K562 (cell line): ENCODE results near the gene ABCC1. TPM values are rescaled to one million over a fixed set of nuclear protein-coding genes. Genes with fewer than 3 reads are reported as not detected.

Source experiments
- ATAC-seq: fragments of 200-7000 bp; cut with Tn5 transposase; 3 replicates; pipeline ENCODE4 v1.9.1; 2020; ENCODE audit warnings: moderate library complexity
- BruUV-seq: library from RNA; stranded (reverse); fragments of 400-500 nt; replicated peaks from 2 replicates; lab custom pipeline; 2021; lab: Mats Ljungman, UMichigan
- CTCF ChIA-PET: fragments of 300-600 bp; formaldehyde crosslinking; extraction: SDS; loops from one replicate; lab custom pipeline; 2021; ENCODE audit warnings: low intra/inter-chr PET ratio; lab: Yijun Ruan, JAX
- POLR2A ChIA-PET: fragments of 300-600, 350-650 bp; sonication (Branson Sonifier 250); formaldehyde crosslinking; extraction: SDS; loops from one replicate; lab custom pipeline; 2021; ENCODE audit warnings: antibody characterized with exemption, inconsistent platforms; lab: Yijun Ruan, JAX
- DNase-seq, 4 experiments: peaks; one replicate each; pipeline versions ENCODE4 v3.0.0 to v3.0.0-alpha.2; 2011 to 2018; ENCODE audit warnings: low spot score in 3 of 4, mixed read lengths in 3 of 4; ENCODE audit errors: extremely low read depth in 1 of 4
- FAIRE-seq: peaks from 2 replicates; lab custom pipeline; 2011; peaks lifted over from hg19 to GRCh38; lab: Jason Lieb, UNC
- H2AFZ ChIP-seq: 2 replicates; pipeline ENCODE4 v1.6.0; 2011; ENCODE audit warnings: low read depth, low read length, control low read depth, inconsistent platforms
- H3K27ac ChIP-seq: fragments of 200-600 bp; 3 replicates; pipeline ENCODE4 v1.8.0; 2011; ENCODE audit warnings: low read depth, mild to moderate bottlenecking, control low read depth, inconsistent platforms, low read length, moderate library complexity, mixed read lengths; ENCODE audit errors: extremely low read depth
- H3K27me3 ChIP-seq, 2 experiments: fragments of 300-600 bp in 1 of 2; 2 replicates in 1 of 2; 3 replicates in 1 of 2; pipeline versions ENCODE4 v1.6.0 to v1.8.0; 2011; ENCODE audit warnings: inconsistent platforms in 2 of 2, low read length in 2 of 2, mild to moderate bottlenecking in 1 of 2, mixed read lengths in 1 of 2, moderate library complexity in 1 of 2; ENCODE audit not compliant: control insufficient read depth in 2 of 2, insufficient read depth in 2 of 2
- H3K36me3 ChIP-seq: fragments of 300-600 bp; 3 replicates; pipeline ENCODE4 v1.8.0; 2011; ENCODE audit warnings: mild to moderate bottlenecking, low read length, inconsistent platforms; ENCODE audit not compliant: control insufficient read depth, insufficient read depth
- H3K4me1 ChIP-seq, 2 experiments: fragments of 200-600 bp in 1 of 2; replicated peaks in 1 of 2; 2 replicates in 1 of 2; 3 replicates in 1 of 2; pipeline versions ENCODE4 v1.5.1 to v1.8.0; 2011; ENCODE audit warnings: inconsistent platforms in 2 of 2, low read length in 2 of 2, mild to moderate bottlenecking in 1 of 2, mixed read lengths in 1 of 2, moderate library complexity in 1 of 2; ENCODE audit not compliant: control insufficient read depth in 2 of 2, insufficient read depth in 2 of 2
- H3K4me2 ChIP-seq: 2 replicates; pipeline ENCODE4 v1.6.1; 2011; ENCODE audit warnings: low read length, control low read depth, inconsistent platforms, mixed read lengths; ENCODE audit not compliant: insufficient read depth
- H3K4me3 ChIP-seq: fragments of 200-600 bp; sonication (generic), shearing (Covaris generic); 2 replicates; pipeline ENCODE4 v1.5.1; 2016; ENCODE audit warnings: control low read depth, inconsistent platforms
- H3K79me2 ChIP-seq: fragments of 200-600 bp; 3 replicates; pipeline ENCODE4 v1.8.0; 2011; ENCODE audit warnings: low read length, inconsistent platforms; ENCODE audit not compliant: control insufficient read depth, insufficient read depth
- H3K9ac ChIP-seq, 2 experiments: 2 replicates each; pipeline versions ENCODE4 v1.6.0 to v1.6.1; 2011; ENCODE audit warnings: low read depth in 2 of 2, low read length in 2 of 2, control low read depth in 1 of 2, inconsistent platforms in 1 of 2, mild to moderate bottlenecking in 1 of 2, mixed read lengths in 1 of 2; ENCODE audit not compliant: insufficient read depth in 1 of 2
- H3K9me1 ChIP-seq: one replicate; pipeline ENCODE4 v1.6.0; 2011; ENCODE audit warnings: inconsistent platforms, mild to moderate bottlenecking, low read length, moderate library complexity; ENCODE audit not compliant: control insufficient read depth, insufficient read depth
- H3K9me3 ChIP-seq: replicated peaks from 2 replicates; pipeline ENCODE4 v1.5.1; 2011; ENCODE audit warnings: low read depth, low read length, inconsistent platforms; ENCODE audit not compliant: control insufficient read depth, insufficient read depth
- H4K20me1 ChIP-seq: replicated peaks from 2 replicates; pipeline ENCODE4 v1.6.1; 2011; ENCODE audit warnings: low read length, inconsistent platforms, mixed read lengths; ENCODE audit not compliant: control insufficient read depth, insufficient read depth
- COPS2 ChIP-seq: fragments of 450-650 bp; conservative IDR thresholded peaks from 2 replicates; pipeline ENCODE4 v1.6.1; 2016; ENCODE audit warnings: mild to moderate bottlenecking, moderate library complexity
- CREBBP ChIP-seq: IDR thresholded peaks from one replicate; pipeline ENCODE4 v1.6.1; 2012; ENCODE audit warnings: low read depth, mild to moderate bottlenecking, control low read depth, inconsistent platforms, low read length
- CTCF ChIP-seq, 3 experiments: IDR thresholded peaks in 2 of 3; conservative IDR thresholded peaks in 1 of 3; 2 replicates each; pipeline ENCODE4 v1.5.1; 2011 to 2012; ENCODE audit warnings: low read length in 3 of 3, mild to moderate bottlenecking in 3 of 3, control low read depth in 2 of 3, improper control_type of control experiment in 1 of 3, inconsistent platforms in 1 of 3, low read depth in 1 of 3, mixed read lengths in 1 of 3, moderate library complexity in 1 of 3; ENCODE audit not compliant: insufficient read depth in 2 of 3
- ESRRA ChIP-seq: fragments of 450-650 bp; IDR thresholded peaks from 2 replicates; pipeline ENCODE4 v1.6.1; 2014; ENCODE audit warnings: low read depth, mild to moderate bottlenecking, moderate library complexity, borderline replicate concordance
- GMEB1 ChIP-seq: fragments of 250-450 bp; sonication (Bioruptor Pico); IDR thresholded peaks from 2 replicates; pipeline ENCODE4 v1.4.0; 2020; ENCODE audit warnings: mild to moderate bottlenecking
- HDAC6 ChIP-seq: IDR thresholded peaks from 2 replicates; pipeline ENCODE4 v1.6.1; 2012; ENCODE audit warnings: low read depth, mild to moderate bottlenecking, control low read depth, inconsistent platforms, low read length, moderate library complexity
- MAZ ChIP-seq, 2 experiments: fragments of 450-650 bp in 1 of 2; sonication (generic) in 1 of 2; formaldehyde crosslinking; IDR thresholded peaks in 1 of 2; conservative IDR thresholded peaks in 1 of 2; 2 replicates each; pipeline versions ENCODE4 v1.4.0 to v1.5.0; 2020; ENCODE audit warnings: mild to moderate bottlenecking in 1 of 2, missing genetic modification reagents in 1 of 2
- RBM25 ChIP-seq: fragments of 200-400 bp; formaldehyde crosslinking; IDR thresholded peaks from 2 replicates; pipeline ENCODE4 v1.6.1; 2018; ENCODE audit warnings: low read length, low read depth, moderate library complexity; ENCODE audit not compliant: severe bottlenecking
- RFX5 ChIP-seq: IDR thresholded peaks from 2 replicates; pipeline ENCODE4 v1.6.1; 2011; ENCODE audit warnings: low read depth, mild to moderate bottlenecking, improper control_type of control experiment, low read length
- TFAM ChIP-seq: fragments of 250-450 bp; sonication (Bioruptor Pico); conservative IDR thresholded peaks from 2 replicates; pipeline ENCODE4 v1.5.0; 2021; ENCODE audit warnings: mild to moderate bottlenecking, moderate library complexity
- ZC3H8 ChIP-seq: fragments of 450-650 bp; IDR thresholded peaks from 2 replicates; pipeline ENCODE4 v1.6.1; 2017
- ZNF140 ChIP-seq: fragments of 250-450 bp; sonication (Bioruptor Pico); IDR thresholded peaks from 2 replicates; pipeline ENCODE4 v1.8.0; 2021; ENCODE audit warnings: moderate library complexity, mild to moderate bottlenecking, inconsistent platforms
- ZNF239 ChIP-seq: fragments of 250-450 bp; sonication (Bioruptor Pico); IDR thresholded peaks from 2 replicates; pipeline ENCODE4 v1.4.0; 2020; ENCODE audit warnings: mild to moderate bottlenecking
- WGBS: fragments of 100-300 bp; shearing (Covaris generic); methylation state at CpG from one replicate; pipeline ENCODE4 v1.1.6; 2016; ENCODE audit warnings: low coverage, mixed read lengths; ENCODE audit not compliant: insufficient coverage; ENCODE audit errors: missing lambda C conversion rate; 5-methylcytosine and 5-hydroxymethylcytosine counted together
- in situ Hi-C: fragments of 300-500 bp; cut with MboI; formaldehyde crosslinking; loops from 4 replicates; pipeline ENCODE4 v1.15.0; 2018; ENCODE audit warnings: inconsistent platforms, mixed read lengths
- intact Hi-C: fragments of 100-400 bp; cut with micrococcal nuclease; formaldehyde crosslinking; loops from 2 replicates; pipeline ENCODE4 v1.14.2; 2022
- polyA plus RNA-seq, 8 experiments: library from polyadenylated mRNA; depleted of rRNA in 4 of 8; stranded (reverse) in 5 of 8; unstranded in 3 of 8; fragments of >200 nt; fragmentation: Nextera tagmentation in 2 of 8; fragmentation: Illumina TruSeq in 1 of 8; extraction: Ambion mirVana in 2 of 8; extraction: Trizol in 1 of 8; gene quantifications; 2 replicates each; pipeline versions ENCODE4 v1.2.1 to v1.2.3, GENCODE V29; 2011 to 2014; ENCODE audit warnings: inconsistent platforms in 1 of 8, missing spikeins in 1 of 8
- total RNA-seq, 7 experiments: library from RNA; depleted of rRNA in 6 of 7; stranded (reverse); fragments of >200 nt in 6 of 7; fragmentation: Illumina TruSeq in 2 of 7; extraction: Trizol in 2 of 7; gene quantifications; 2 replicates each; pipeline versions ENCODE4 v1.2.1 to v1.2.3, GENCODE V29; 2011 to 2021; ENCODE audit warnings: low replicate concordance in 1 of 7

The ABCC1 gene
- total and polyA plus RNA-seq, 9 of the 15 experiments (the other 6 are each of a cell fraction or from before 2014, with no cell fraction given), result 3.9 to 41.6 (median 10.0) TPM

GRCh38 chr16:16076423-16076813, 127.0 kb downstream of the ABCC1 start (continued):
- TF ChIP-seq CTCF (IDR thresholded peaks at IDR 0.05 in 2 of 3, conservative IDR thresholded peaks at IDR 0.05 in 1 of 3; ENCODE audit: insufficient read depth in 2 of 3, low read depth in 1 of 3, low read length in 3 of 3) (no peak), ESRRA (peak; percentile 90)

GRCh38 chr16:16080465-16081065, 131.1 kb downstream of the ABCC1 start:
- Histone ChIP-seq H3K9me1 (no peaks in the 10 kb centered on the region), H3K9me3 (peaks cover 7% of the 10 kb centered on the region), H3K4me2 (no peak overlapping the region), H3K4me1 (peaks cover 0 to 3% of the 10 kb centered on the region in 2 experiments; a peak in 1 of 5 replicates), H2AFZ (no peak overlapping the region), H3K4me3 (no peak overlapping the region), H4K20me1 (no peaks in the 10 kb centered on the region), H3K36me3 (peaks cover 81% of the 10 kb centered on the region; the same call in 2 of the 3 replicates), H3K9ac (no peak overlapping the region), H3K27me3 (no peaks in the 10 kb centered on the region), H3K27ac (no peak overlapping the region), H3K79me2 (no peaks in the 10 kb centered on the region)
- FAIRE-seq (no peak), DNase-seq (no peak), ATAC-seq (no peak)
- ChIA-PET POLR2A (interaction anchor here (1.5 kb wide), 1 partner anchor 8 kb away, joined by 9 read pairs; no protein-coding TSS in a partner anchor), CTCF (no interaction called here)
- in situ Hi-C loops, result no loop called here
- WGBS, result 82% methylated on average over 10 of the region's 10 CpGs
- no TSS peak for BruUV-seq
- peak; percentile 98 for TF ChIP-seq ZNF239
- TF ChIP-seq RBM25, result peak; percentile 84
- no peak for TF ChIP-seq HDAC6
- no peak for TF ChIP-seq ZNF140 (CRISPR knock-in tag)
- TF ChIP-seq MAZ (CRISPR knock-in tag; conservative IDR thresholded peaks at IDR 0.05 in 1 of 2, IDR thresholded peaks at IDR 0.05 in 1 of 2), result no peak
- no peak for TF ChIP-seq ZC3H8
- TF ChIP-seq COPS2, result no peak
- no peak for TF ChIP-seq CREBBP
- TF ChIP-seq GMEB1, result no peak
- TF ChIP-seq RFX5, result no peak
- TF ChIP-seq TFAM (CRISPR knock-in tag), result no peak
- intact Hi-C loops, result no loop called here
